ENCODE data around the gene SPANXB1. TPM values are rescaled to one million over a fixed set of nuclear protein-coding genes. Genes with fewer than 3 reads are reported as not detected.
"Not testable (repeated sequence)": the region's sequence is repeated elsewhere in the genome, so short reads cannot be mapped to it uniquely, and the experiment has no call there.

The SPANXB1 gene
- total RNA-seq: not detected in 2 replicates

- intact Hi-C loops (cut with micrococcal nuclease): not testable (repeated sequence)
Measured at GRCh38 chrX:141002568-141002967, at the start of gene SPANXB1. Gene SPANXB1, plus strand, starts transcription at chrX:141002594. Its CDS starts 100 bp downstream, at chrX:141002694.

GRCh38 chrX:140967036-140967435 is 35.4 kb upstream of the SPANXB1 start:
- intact Hi-C loops (cut with micrococcal nuclease): no loop called here

GRCh38 chrX:140971099-140971795 is 31.1 kb upstream of the SPANXB1 start:
- intact Hi-C loops (cut with micrococcal nuclease): no loop called here

- intact Hi-C loops (cut with micrococcal nuclease): no loop called here
Measured at GRCh38 chrX:140975472-140975871, 26.9 kb upstream of the SPANXB1 start.

- intact Hi-C loops (cut with micrococcal nuclease): no loop called here
Measured at GRCh38 chrX:140980271-140980670, 22.1 kb upstream of the SPANXB1 start.

GRCh38 chrX:140983730-140984129 is 18.7 kb upstream of the SPANXB1 start:
- intact Hi-C loops (cut with micrococcal nuclease): no loop called here

GRCh38 chrX:141005243-141005642 is 2.8 kb downstream of the SPANXB1 start:
- intact Hi-C loops (cut with micrococcal nuclease): not testable (repeated sequence)

GRCh38 chrX:141044246-141044645 is 41.9 kb downstream of the SPANXB1 start:
- intact Hi-C loops (cut with micrococcal nuclease): not testable (repeated sequence)

- intact Hi-C loops (cut with micrococcal nuclease): not testable (repeated sequence)
Measured at GRCh38 chrX:141049878-141050277, 47.5 kb downstream of the SPANXB1 start.

- intact Hi-C loops (cut with micrococcal nuclease): not testable (repeated sequence)
Measured at GRCh38 chrX:141052098-141052497, 49.7 kb downstream of the SPANXB1 start.

Other genes starting within 250 kb of the SPANXB1 start
- 6.5 and 6.6 TPM in 2 replicates for gene LDOC1, start 174.5 kb downstream of the SPANXB1 start, total RNA-seq
- gene SPANXC, start 239.9 kb downstream of the SPANXB1 start, total RNA-seq: not detected in 2 replicates

Measured in T-helper 2 cell treated with Interferon-gamma antibody and Interleukin-4, amounts not matched to agents 100 ng/mL and 5 ng/mL, for 36 hours (primary cell).